Breast epithelium (tissue), 4 donors: ENCODE measurements around the gene SLC18A2. TPM values are rescaled to one million over a fixed set of nuclear protein-coding genes. Genes with fewer than 3 reads are reported as not detected.

Experiments
- DNase-seq, 2 donors: peaks; one replicate each; pipeline ENCODE4 v3.0.0-alpha.2; 2019; ENCODE audit warnings: low spot score in 2 of 2
- H3K27ac ChIP-seq, 2 donors: fragments of 200-600 bp; sonication (generic) in 1 of 2; one replicate each; pipeline ENCODE4 v1.5.1; 2016 to 2019; ENCODE audit warnings: mild to moderate bottlenecking in 1 of 2
- H3K27me3 ChIP-seq, 2 donors: fragments of 200-600 bp; sonication (generic) in 1 of 2; one replicate each; pipeline versions ENCODE4 v1.5.1 to v1.6.0; 2017 to 2019; ENCODE audit warnings: control low read depth in 1 of 2, mild to moderate bottlenecking in 1 of 2
- H3K36me3 ChIP-seq: fragments of 200-600 bp; one replicate; pipeline ENCODE4 v1.5.1; 2019
- H3K4me1 ChIP-seq, 2 donors: fragments of 200-600 bp; sonication (generic); one replicate each; pipeline ENCODE4 v1.5.1; 2016 to 2019; ENCODE audit warnings: control low read depth in 1 of 2
- H3K4me3 ChIP-seq, 3 donors: fragments of 200-600 bp; sonication (generic); 1 replicate in 2 of 3; 2 replicates in 1 of 3; pipeline ENCODE4 v1.5.1; 2016 to 2019; ENCODE audit warnings: mild to moderate bottlenecking in 3 of 3, moderate library complexity in 2 of 3
- H3K9me3 ChIP-seq, 2 donors: fragments of 200-600 bp; sonication (generic) in 1 of 2; one replicate each; pipeline ENCODE4 v1.5.1; 2016 to 2019; ENCODE audit warnings: control low read depth in 1 of 2
- CTCF ChIP-seq, 3 donors: fragments of 450-650 bp; IDR thresholded peaks; one replicate each; pipeline ENCODE4 v1.5.1; 2016 to 2017; ENCODE audit warnings: antibody characterized with exemption in 3 of 3, mild to moderate bottlenecking in 3 of 3, moderate library complexity in 3 of 3
- POLR2A ChIP-seq: fragments of 450-650 bp; IDR thresholded peaks from one replicate; pipeline ENCODE4 v1.6.1; 2016; ENCODE audit warnings: antibody characterized with exemption, mild to moderate bottlenecking, moderate library complexity
- POLR2AphosphoS5 ChIP-seq, 3 donors: sonication (generic); formaldehyde crosslinking; IDR thresholded peaks; one replicate each; pipeline ENCODE4 v1.6.1; 2017; ENCODE audit warnings: antibody characterized with exemption in 3 of 3
- intact Hi-C: fragments of 100-400 bp; cut with DNase I; formaldehyde crosslinking; loops from one replicate; pipeline ENCODE4 v1.15.1; 2023; ENCODE audit warnings: low total_unique reads
- total RNA-seq, 3 donors: library from RNA; depleted of rRNA; stranded (reverse); fragments of >200 nt; gene quantifications; one replicate each; pipeline ENCODE4 v1.1.0, GENCODE V29; 2016

Gene SLC18A2
- 1 to 10 TPM in 1 of 3 donors, under 1 TPM in 1, not detected in 1; 0.73 to 2.1 TPM for total RNA-seq

GRCh38 chr10:117240621-117241529 lies at the start of gene SLC18A2:
TSS of gene SLC18A2 (plus strand) at chr10:117241114. CDS start at chr10:117241694, 580 bp downstream.
- DNase-seq = no peak

GRCh38 chr10:117197189-117197588 lies 43.7 kb upstream of the SLC18A2 start, which contains the start of gene KCNK18:
TSS of gene KCNK18 (plus strand) at chr10:117197489. CDS start at chr10:117197489, 0 bp downstream.
- intact Hi-C loops = no loop called here
- no peak within 1 kb of the TSS for H3K27ac ChIP-seq
- TF ChIP-seq POLR2AphosphoS5 (IDR thresholded peaks at IDR 0.05) (no peak), POLR2A (no peak), CTCF (IDR thresholded peaks at IDR 0.05) (no peak)
- no peaks in the 10 kb centered on the region for H3K9me3 ChIP-seq
- H3K27me3 ChIP-seq = peaks cover 0 to 3% of the 10 kb centered on the region in 2 donors
- no peak within 1 kb of the TSS for H3K4me3 ChIP-seq
- no peak for DNase-seq
- H3K4me1 ChIP-seq = no peaks in the 10 kb centered on the region
- H3K36me3 ChIP-seq = no peaks in the 10 kb centered on the region

More at GRCh38 chr10:117240621-117241529, at the start of gene SLC18A2:
- intact Hi-C loops = no loop called here
- no peaks in the 10 kb centered on the region for H3K36me3 ChIP-seq
- no peaks in the 10 kb centered on the region for H3K4me1 ChIP-seq
- no peak for TF ChIP-seq POLR2A
- TF ChIP-seq CTCF (IDR thresholded peaks at IDR 0.05) = no peak
- no peak for TF ChIP-seq POLR2AphosphoS5 (IDR thresholded peaks at IDR 0.05)
- H3K9me3 ChIP-seq = no peaks in the 10 kb centered on the region
- no peak within 1 kb of the TSS for H3K27ac ChIP-seq
- H3K4me3 ChIP-seq = peak within 1 kb of the TSS; percentile 1 to 45 (median 13)
- peaks cover 0 to 52% of the 10 kb centered on the region in 2 donors for H3K27me3 ChIP-seq

- H3K9me3 ChIP-seq = no peaks in the 10 kb centered on the region
- intact Hi-C loops = no loop called here
Measured at GRCh38 chr10:117198088-117198487, 42.8 kb upstream of the SLC18A2 start.

GRCh38 chr10:117201826-117202225 lies 39.1 kb upstream of the SLC18A2 start:
- TF ChIP-seq POLR2AphosphoS5 (IDR thresholded peaks at IDR 0.05) (no peak), POLR2A (no peak)
- no peak overlapping the region for H3K27ac ChIP-seq
- H3K27me3 ChIP-seq = peaks cover 0 to 3% of the 10 kb centered on the region in 2 donors
- H3K4me1 ChIP-seq = no peaks in the 10 kb centered on the region
- no peaks in the 10 kb centered on the region for H3K9me3 ChIP-seq
- intact Hi-C loops = no loop called here
- no peaks in the 10 kb centered on the region for H3K36me3 ChIP-seq
- no peak for DNase-seq
- H3K4me3 ChIP-seq = no peak overlapping the region

More at GRCh38 chr10:117198088-117198487, 42.8 kb upstream of the SLC18A2 start:
- H3K36me3 ChIP-seq = no peaks in the 10 kb centered on the region
- H3K27ac ChIP-seq = no peak overlapping the region
- TF ChIP-seq POLR2AphosphoS5 (IDR thresholded peaks at IDR 0.05) = no peak
- no peak for TF ChIP-seq POLR2A
- TF ChIP-seq CTCF (IDR thresholded peaks at IDR 0.05) = no peak
- peaks cover 0 to 3% of the 10 kb centered on the region in 2 donors for H3K27me3 ChIP-seq
- no peak overlapping the region for H3K4me3 ChIP-seq
- no peak for DNase-seq
- no peaks in the 10 kb centered on the region for H3K4me1 ChIP-seq

- intact Hi-C loops = no loop called here
- H3K4me3 ChIP-seq = no peak overlapping the region
- no peaks in the 10 kb centered on the region for H3K36me3 ChIP-seq
- no peak overlapping the region for H3K27ac ChIP-seq
- H3K4me1 ChIP-seq = no peaks in the 10 kb centered on the region
- no peaks in the 10 kb centered on the region for H3K9me3 ChIP-seq
- H3K27me3 ChIP-seq = no peaks in the 10 kb centered on the region
- no peak for TF ChIP-seq CTCF (IDR thresholded peaks at IDR 0.05)
- no peak for TF ChIP-seq POLR2A
- no peak for TF ChIP-seq POLR2AphosphoS5 (IDR thresholded peaks at IDR 0.05)
- no peak for DNase-seq
Measured at GRCh38 chr10:117204316-117204715, 36.6 kb upstream of the SLC18A2 start.
